ENCODE measurements around the gene WDR37. TPM values are rescaled to one million over a fixed set of nuclear protein-coding genes. Genes with fewer than 3 reads are reported as not detected.

Gene WDR37
- total and polyA plus RNA-seq, 2 experiments from 2014 or later, result 13.7 to 16.5 TPM

DNA sequence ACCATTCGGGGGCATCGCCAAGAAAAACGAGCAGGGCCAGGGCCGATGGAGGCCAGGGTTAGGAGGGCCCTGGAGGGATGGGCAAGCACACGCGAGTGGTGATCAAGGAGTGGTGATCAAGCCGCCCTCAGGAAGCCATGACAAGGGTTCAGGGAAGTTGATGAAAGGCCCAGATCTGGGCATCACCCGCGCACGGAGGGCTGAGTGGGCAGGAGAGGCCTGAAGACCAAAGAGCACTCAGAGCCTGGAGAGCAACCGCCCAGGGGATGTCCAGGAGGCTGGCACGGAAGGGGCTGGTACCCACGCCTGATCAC, 114.6 kb downstream of the WDR37 start:
- in situ Hi-C loops (cut with MboI), result no loop called here
- DNase-seq, result no peak

DNA sequence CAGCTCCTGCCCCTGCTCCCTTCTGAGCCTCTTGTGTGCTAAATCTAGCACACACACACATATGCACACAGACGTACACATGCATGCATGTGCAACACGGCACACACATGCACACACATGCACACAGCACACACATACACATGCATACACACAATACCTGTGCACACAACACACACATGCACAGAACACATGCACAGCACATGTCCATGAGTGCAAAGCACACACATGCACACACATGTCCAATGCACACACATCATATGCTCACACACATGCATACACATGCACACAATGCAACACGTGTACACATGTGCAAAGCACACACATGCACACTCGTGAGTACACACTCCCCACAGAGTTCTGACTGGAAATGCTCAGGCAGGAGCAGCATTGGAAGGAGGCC, 115.0 kb downstream of the WDR37 start:
- TF ChIP-seq EZH2phosphoT487 (IDR thresholded peaks at IDR 0.05; ENCODE audit: insufficient read depth, low read depth) (no peak), EZH2 (IDR thresholded peaks at IDR 0.05; ENCODE audit: insufficient read depth, poor library complexity, severe bottlenecking) (no peak)

More for the DNA sequence above, 114.6 kb downstream of the WDR37 start:
- 56 to 60% methylated on average over 10 to 13 of the region's 13 CpGs for WGBS, 2 experiments (ENCODE audit: low coverage in 1 of 2, low lambda C conversion rate in 2 of 2, missing lambda C conversion rate in 2 of 2)
- H3K9me3 ChIP-seq (ENCODE audit: low read depth), result no peaks in the 10 kb centered on the region
- no peaks in the 10 kb centered on the region for H3F3A ChIP-seq (ENCODE audit: insufficient read depth)
- H3K27ac ChIP-seq, result no peak overlapping the region
- H3K4me2 ChIP-seq (ENCODE audit: unreplicated experiment), result no peak overlapping the region
- H3K36me3 ChIP-seq (ENCODE audit: low read depth), result no peaks in the 10 kb centered on the region
- no peak overlapping the region for H2AFZ ChIP-seq
- no peak overlapping the region for H3K4me3 ChIP-seq
- H3K79me2 ChIP-seq (ENCODE audit: insufficient read depth), result no peaks in the 10 kb centered on the region
- no peaks in the 10 kb centered on the region for H3K9me2 ChIP-seq (ENCODE audit: insufficient read depth)
- H3K4me1 ChIP-seq (ENCODE audit: insufficient read depth), result no peaks in the 10 kb centered on the region
- no peak for TF ChIP-seq EZH2 (IDR thresholded peaks at IDR 0.05; ENCODE audit: insufficient read depth, poor library complexity, severe bottlenecking)
- no peak for TF ChIP-seq EZH2phosphoT487 (IDR thresholded peaks at IDR 0.05; ENCODE audit: insufficient read depth, low read depth)
- no peak overlapping the region for H3K9ac ChIP-seq
- no peaks in the 10 kb centered on the region for H4K20me1 ChIP-seq (ENCODE audit: insufficient read depth)
- no peaks in the 10 kb centered on the region; the same call in 1 of the 2 replicates for H3K27me3 ChIP-seq (replicated peaks; ENCODE audit: insufficient read depth)

DNA sequence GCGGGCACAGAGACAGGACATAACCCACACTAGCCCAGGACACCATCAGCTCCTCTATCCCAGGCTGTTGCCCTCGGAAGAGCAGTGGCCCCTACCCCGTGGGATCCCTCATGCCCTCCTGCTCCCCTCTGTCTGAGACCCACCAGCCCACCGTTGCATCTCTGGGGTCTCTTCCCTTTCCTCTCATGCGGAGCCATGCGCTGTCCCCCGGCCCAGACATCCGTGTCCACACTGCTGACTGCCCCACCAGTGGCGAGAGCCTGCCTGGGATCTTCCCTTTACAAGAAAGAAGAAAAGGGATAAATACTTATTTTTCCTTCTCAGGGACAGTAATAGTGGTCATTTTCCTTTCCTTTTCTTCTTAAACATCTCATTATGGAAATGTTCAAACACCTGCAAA, 115.4 kb downstream of the WDR37 start:
- no peaks in the 10 kb centered on the region for H3K36me3 ChIP-seq (ENCODE audit: low read depth)
- DNase-seq, result no peak
- no peak overlapping the region for H3K27ac ChIP-seq
- H3K9me2 ChIP-seq (ENCODE audit: insufficient read depth), result no peaks in the 10 kb centered on the region
- H3K9me3 ChIP-seq (ENCODE audit: low read depth), result no peaks in the 10 kb centered on the region
- H3K4me1 ChIP-seq (ENCODE audit: insufficient read depth), result no peaks in the 10 kb centered on the region
- no peak overlapping the region for H2AFZ ChIP-seq
- 38 to 42% methylated on average over 8 to 9 of the region's 9 CpGs for WGBS, 2 experiments (ENCODE audit: low coverage in 1 of 2, low lambda C conversion rate in 2 of 2, missing lambda C conversion rate in 2 of 2)
- no peak overlapping the region for H3K4me2 ChIP-seq (ENCODE audit: unreplicated experiment)
- TF ChIP-seq EZH2phosphoT487 (IDR thresholded peaks at IDR 0.05; ENCODE audit: insufficient read depth, low read depth) (no peak), EZH2 (IDR thresholded peaks at IDR 0.05; ENCODE audit: insufficient read depth, poor library complexity, severe bottlenecking) (no peak)
- H3K79me2 ChIP-seq (ENCODE audit: insufficient read depth), result no peaks in the 10 kb centered on the region
- H3F3A ChIP-seq (ENCODE audit: insufficient read depth), result no peaks in the 10 kb centered on the region
- no peak overlapping the region for H3K9ac ChIP-seq
- no peaks in the 10 kb centered on the region; the same call in 1 of the 2 replicates for H3K27me3 ChIP-seq (replicated peaks; ENCODE audit: insufficient read depth)
- in situ Hi-C loops (cut with MboI), result no loop called here
- no peaks in the 10 kb centered on the region for H4K20me1 ChIP-seq (ENCODE audit: insufficient read depth)
- H3K4me3 ChIP-seq, result no peak overlapping the region

More for the DNA sequence above, 115.0 kb downstream of the WDR37 start:
- Histone ChIP-seq H2AFZ (no peak overlapping the region), H3K4me2 (ENCODE audit: unreplicated experiment) (no peak overlapping the region), H3K4me3 (no peak overlapping the region), H3K9ac (no peak overlapping the region), H4K20me1 (ENCODE audit: insufficient read depth) (no peaks in the 10 kb centered on the region), H3K4me1 (ENCODE audit: insufficient read depth) (no peaks in the 10 kb centered on the region), H3K36me3 (ENCODE audit: low read depth) (no peaks in the 10 kb centered on the region), H3K79me2 (ENCODE audit: insufficient read depth) (no peaks in the 10 kb centered on the region), H3F3A (ENCODE audit: insufficient read depth) (no peaks in the 10 kb centered on the region), H3K27ac (no peak overlapping the region), H3K27me3 (replicated peaks; ENCODE audit: insufficient read depth) (no peaks in the 10 kb centered on the region; the same call in 1 of the 2 replicates), H3K9me2 (ENCODE audit: insufficient read depth) (no peaks in the 10 kb centered on the region), H3K9me3 (ENCODE audit: low read depth) (no peaks in the 10 kb centered on the region)
- DNase-seq, result no peak
- in situ Hi-C loops (cut with MboI), result no loop called here
- 25 to 41% methylated on average over 4 of the region's 4 CpGs for WGBS, 2 experiments (ENCODE audit: low coverage in 1 of 2, low lambda C conversion rate in 2 of 2, missing lambda C conversion rate in 2 of 2)

DNA sequence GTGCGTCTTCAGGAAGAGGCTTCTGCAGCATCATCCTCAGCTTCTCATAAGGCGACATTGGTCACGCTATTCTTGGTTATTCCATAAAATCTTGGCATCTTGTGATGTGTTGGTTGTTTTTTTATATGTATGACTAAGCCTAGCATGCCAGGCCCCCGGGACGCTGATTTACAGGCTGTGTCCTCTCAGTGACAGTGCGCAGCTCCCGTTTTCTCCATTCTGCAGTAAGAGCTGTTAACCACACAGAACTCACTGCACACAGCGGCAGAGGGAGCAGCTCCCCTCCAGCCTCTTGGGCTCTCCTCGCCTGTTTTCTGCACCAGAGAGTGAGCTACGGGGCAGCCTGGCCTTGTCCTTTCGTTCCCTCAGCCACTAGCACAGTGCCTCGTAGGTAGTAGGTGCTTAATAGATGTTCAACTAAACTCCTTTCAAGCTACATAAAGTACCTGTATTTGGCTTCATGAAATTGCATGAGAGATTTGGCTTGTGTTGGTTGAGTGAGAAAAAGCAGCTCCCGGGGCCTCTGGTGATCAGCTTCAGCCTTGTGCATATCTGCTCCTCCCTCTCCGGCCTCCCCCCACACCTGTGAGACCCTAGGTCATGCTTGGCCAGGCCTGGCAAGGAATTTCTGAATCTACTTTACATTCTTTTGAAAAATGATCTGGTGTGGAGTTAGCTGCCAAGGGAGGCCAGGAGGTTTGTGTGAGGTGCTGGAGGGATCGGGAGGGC, 116.2 kb downstream of the WDR37 start:
- TF ChIP-seq EZH2 (IDR thresholded peaks at IDR 0.05; ENCODE audit: insufficient read depth, poor library complexity, severe bottlenecking), result no peak
- no peak for TF ChIP-seq EZH2phosphoT487 (IDR thresholded peaks at IDR 0.05; ENCODE audit: insufficient read depth, low read depth)
- H3K4me3 ChIP-seq, result no peak overlapping the region
- no peaks in the 10 kb centered on the region for H3K4me1 ChIP-seq (ENCODE audit: insufficient read depth)
- no peak for DNase-seq
- H3K36me3 ChIP-seq (ENCODE audit: low read depth), result no peaks in the 10 kb centered on the region
- H3K9me3 ChIP-seq (ENCODE audit: low read depth), result no peaks in the 10 kb centered on the region
- no peak overlapping the region for H2AFZ ChIP-seq
- no peak overlapping the region for H3K27ac ChIP-seq
- WGBS, 2 experiments (ENCODE audit: low coverage in 1 of 2, low lambda C conversion rate in 2 of 2, missing lambda C conversion rate in 2 of 2), result 23 to 25% methylated on average over 15 of the region's 15 CpGs
- H3K9ac ChIP-seq, result no peak overlapping the region
- H3K4me2 ChIP-seq (ENCODE audit: unreplicated experiment), result no peak overlapping the region
- H3F3A ChIP-seq (ENCODE audit: insufficient read depth), result no peaks in the 10 kb centered on the region
- H3K27me3 ChIP-seq (replicated peaks; ENCODE audit: insufficient read depth), result no peaks in the 10 kb centered on the region; the same call in 1 of the 2 replicates
- in situ Hi-C loops (cut with MboI), result no loop called here
- no peaks in the 10 kb centered on the region for H3K9me2 ChIP-seq (ENCODE audit: insufficient read depth)
- H4K20me1 ChIP-seq (ENCODE audit: insufficient read depth), result no peaks in the 10 kb centered on the region
- H3K79me2 ChIP-seq (ENCODE audit: insufficient read depth), result no peaks in the 10 kb centered on the region

Data from GM23248 (cell line).